ENCODE results near the gene CCDC28A.

DNA sequence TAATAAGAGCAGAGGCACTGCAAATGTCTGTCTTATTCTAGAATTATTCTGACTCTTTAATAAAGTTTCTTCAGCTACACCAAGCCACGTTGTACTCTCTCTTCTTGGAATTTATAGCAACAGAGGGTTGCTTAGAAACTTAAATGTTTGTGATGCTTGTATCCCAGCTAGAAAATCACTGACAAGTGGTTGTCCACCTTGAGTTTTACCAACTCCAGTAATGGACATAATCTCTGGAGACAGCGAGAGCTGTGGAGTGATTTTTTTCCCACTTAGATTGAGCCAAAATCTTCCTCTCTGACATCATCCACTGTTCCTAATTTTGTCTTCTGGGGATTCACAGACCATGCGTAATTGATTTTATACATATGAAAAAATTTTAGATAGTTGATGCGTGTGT is 30.3 kb downstream of the CCDC28A start:
- TF ChIP-seq GATA2 (IDR thresholded peaks at IDR 0.05; ENCODE audit: low read depth, low read length): no peak
- TF ChIP-seq GATA3 (IDR thresholded peaks at IDR 0.05; ENCODE audit: low read depth, low read length): no peak

Measured in SH-SY5Y (cell line).